ENCODE results near the gene PRDM16. TPM values are rescaled to one million over a fixed set of nuclear protein-coding genes. Genes with fewer than 3 reads are reported as not detected.

The PRDM16 gene
- total RNA-seq, 1 donor from 2014 or later: 0.43 TPM

GRCh38 chr1:3433596-3434320 lies 364.8 kb downstream of the PRDM16 start:
- no peaks in the 10 kb centered on the region for H3K27me3 ChIP-seq (ENCODE audit: insufficient read depth, low read length)
- no peaks in the 10 kb centered on the region for H3K4me1 ChIP-seq (ENCODE audit: insufficient read depth, low read length)
- peaks cover 2% of the 10 kb centered on the region for H3K9me3 Mint-ChIP-seq (ENCODE audit: unreplicated experiment)
- H4K20me1 ChIP-seq (ENCODE audit: insufficient read depth, low read length): no peaks in the 10 kb centered on the region
- H3K36me3 ChIP-seq (ENCODE audit: insufficient read depth, low read length): no peaks in the 10 kb centered on the region
- FAIRE-seq: no peak
- H3K27me3 Mint-ChIP-seq (ENCODE audit: low read depth, unreplicated experiment): peaks cover 27% of the 10 kb centered on the region
- H3K36me3 Mint-ChIP-seq (ENCODE audit: low read depth, unreplicated experiment): no peaks in the 10 kb centered on the region
- H3K9me3 ChIP-seq (ENCODE audit: insufficient read depth, low read depth, low read length): peaks cover 2% of the 10 kb centered on the region
- no peak overlapping the region for H3K9ac ChIP-seq (ENCODE audit: low read length)
- H2AFZ ChIP-seq (ENCODE audit: low read depth, low read length): no peak overlapping the region
- H3K4me3 ChIP-seq (ENCODE audit: insufficient read depth, low read depth, low read length): no peak overlapping the region
- H3K79me2 ChIP-seq (ENCODE audit: insufficient read depth, low read length): no peaks in the 10 kb centered on the region
- H3K4me3 Mint-ChIP-seq (ENCODE audit: unreplicated experiment): no peak overlapping the region
- H3K27ac Mint-ChIP-seq (ENCODE audit: unreplicated experiment): no peak overlapping the region
- no peaks in the 10 kb centered on the region for H3K4me1 Mint-ChIP-seq (ENCODE audit: low read depth, unreplicated experiment)
- no peak overlapping the region for H3K27ac ChIP-seq (ENCODE audit: low read depth, low read length)
- no peak overlapping the region for H3K4me2 ChIP-seq (ENCODE audit: low read length)
- DNase-seq (ENCODE audit: low read depth): no peak
- no peak for TF ChIP-seq CTCF (IDR thresholded peaks at IDR 0.05; ENCODE audit: insufficient read depth, low read depth, low read length)
- TF ChIP-seq EZH2 (IDR thresholded peaks at IDR 0.05; ENCODE audit: insufficient read depth, low read length): no peak

- no peak for DNase-seq (ENCODE audit: low read depth)
- H3K4me3 Mint-ChIP-seq (ENCODE audit: unreplicated experiment): no peak overlapping the region
- TF ChIP-seq CTCF (IDR thresholded peaks at IDR 0.05; ENCODE audit: insufficient read depth, low read depth, low read length) (no peak), EZH2 (IDR thresholded peaks at IDR 0.05; ENCODE audit: insufficient read depth, low read length) (no peak)
Observed at GRCh38 chr1:3434406-3435110, 365.6 kb downstream of the PRDM16 start.

GRCh38 chr1:3435666-3436065 lies 366.7 kb downstream of the PRDM16 start:
- TF ChIP-seq CTCF (IDR thresholded peaks at IDR 0.05; ENCODE audit: insufficient read depth, low read depth, low read length) (no peak), EZH2 (IDR thresholded peaks at IDR 0.05; ENCODE audit: insufficient read depth, low read length) (no peak)
- no peaks in the 10 kb centered on the region for H3K36me3 ChIP-seq (ENCODE audit: insufficient read depth, low read length)
- H3K4me3 ChIP-seq (ENCODE audit: insufficient read depth, low read depth, low read length): no peak overlapping the region
- DNase-seq (ENCODE audit: low read depth) (no peak), FAIRE-seq (no peak)
- no peak overlapping the region for H3K9ac ChIP-seq (ENCODE audit: low read length)
- Mint-ChIP-seq H3K4me1 (ENCODE audit: low read depth, unreplicated experiment) (no peaks in the 10 kb centered on the region), H3K27ac (ENCODE audit: unreplicated experiment) (no peak overlapping the region), H3K4me3 (ENCODE audit: unreplicated experiment) (no peak overlapping the region), H3K27me3 (ENCODE audit: low read depth, unreplicated experiment) (peaks cover 29% of the 10 kb centered on the region), H3K36me3 (ENCODE audit: low read depth, unreplicated experiment) (no peaks in the 10 kb centered on the region), H3K9me3 (ENCODE audit: unreplicated experiment) (peaks cover 2% of the 10 kb centered on the region)
- no peak overlapping the region for H3K4me2 ChIP-seq (ENCODE audit: low read length)
- no peaks in the 10 kb centered on the region for H3K4me1 ChIP-seq (ENCODE audit: insufficient read depth, low read length)
- no peaks in the 10 kb centered on the region for H4K20me1 ChIP-seq (ENCODE audit: insufficient read depth, low read length)
- no peak overlapping the region for H2AFZ ChIP-seq (ENCODE audit: low read depth, low read length)
- peaks cover under 1% of the 10 kb centered on the region for H3K27me3 ChIP-seq (ENCODE audit: insufficient read depth, low read length)
- H3K79me2 ChIP-seq (ENCODE audit: insufficient read depth, low read length): no peaks in the 10 kb centered on the region
- H3K27ac ChIP-seq (ENCODE audit: low read depth, low read length): no peak overlapping the region
- H3K9me3 ChIP-seq (ENCODE audit: insufficient read depth, low read depth, low read length): peaks cover 2% of the 10 kb centered on the region

More at GRCh38 chr1:3434406-3435110, 365.6 kb downstream of the PRDM16 start:
- peaks cover 2% of the 10 kb centered on the region for H3K9me3 ChIP-seq (ENCODE audit: insufficient read depth, low read depth, low read length)
- H2AFZ ChIP-seq (ENCODE audit: low read depth, low read length): no peak overlapping the region
- H4K20me1 ChIP-seq (ENCODE audit: insufficient read depth, low read length): no peaks in the 10 kb centered on the region
- H3K4me1 Mint-ChIP-seq (ENCODE audit: low read depth, unreplicated experiment): no peaks in the 10 kb centered on the region
- no peaks in the 10 kb centered on the region for H3K36me3 Mint-ChIP-seq (ENCODE audit: low read depth, unreplicated experiment)
- H3K4me3 ChIP-seq (ENCODE audit: insufficient read depth, low read depth, low read length): no peak overlapping the region
- no peaks in the 10 kb centered on the region for H3K79me2 ChIP-seq (ENCODE audit: insufficient read depth, low read length)
- FAIRE-seq: no peak
- no peak overlapping the region for H3K9ac ChIP-seq (ENCODE audit: low read length)
- H3K27me3 ChIP-seq (ENCODE audit: insufficient read depth, low read length): no peaks in the 10 kb centered on the region
- H3K27me3 Mint-ChIP-seq (ENCODE audit: low read depth, unreplicated experiment): peaks cover 25% of the 10 kb centered on the region
- H3K36me3 ChIP-seq (ENCODE audit: insufficient read depth, low read length): no peaks in the 10 kb centered on the region
- H3K27ac Mint-ChIP-seq (ENCODE audit: unreplicated experiment): no peak overlapping the region
- H3K9me3 Mint-ChIP-seq (ENCODE audit: unreplicated experiment): peaks cover 2% of the 10 kb centered on the region
- no peak overlapping the region for H3K27ac ChIP-seq (ENCODE audit: low read depth, low read length)
- no peaks in the 10 kb centered on the region for H3K4me1 ChIP-seq (ENCODE audit: insufficient read depth, low read length)
- no peak overlapping the region for H3K4me2 ChIP-seq (ENCODE audit: low read length)

Measured in astrocyte (in vitro differentiated cells and primary cell).